Glomerular visceral epithelial cell (primary cell): ENCODE results near the gene HDLBP.
"Not testable (repeated sequence)": the region's sequence is repeated elsewhere in the genome, so short reads cannot be mapped to it uniquely, and the experiment has no call there.

Experiments used
- DNase-seq: peaks from one replicate; pipeline ENCODE4 v3.0.0-alpha.2; 2016; ENCODE audit errors: extremely low spot score

The HDLBP gene

DNA sequence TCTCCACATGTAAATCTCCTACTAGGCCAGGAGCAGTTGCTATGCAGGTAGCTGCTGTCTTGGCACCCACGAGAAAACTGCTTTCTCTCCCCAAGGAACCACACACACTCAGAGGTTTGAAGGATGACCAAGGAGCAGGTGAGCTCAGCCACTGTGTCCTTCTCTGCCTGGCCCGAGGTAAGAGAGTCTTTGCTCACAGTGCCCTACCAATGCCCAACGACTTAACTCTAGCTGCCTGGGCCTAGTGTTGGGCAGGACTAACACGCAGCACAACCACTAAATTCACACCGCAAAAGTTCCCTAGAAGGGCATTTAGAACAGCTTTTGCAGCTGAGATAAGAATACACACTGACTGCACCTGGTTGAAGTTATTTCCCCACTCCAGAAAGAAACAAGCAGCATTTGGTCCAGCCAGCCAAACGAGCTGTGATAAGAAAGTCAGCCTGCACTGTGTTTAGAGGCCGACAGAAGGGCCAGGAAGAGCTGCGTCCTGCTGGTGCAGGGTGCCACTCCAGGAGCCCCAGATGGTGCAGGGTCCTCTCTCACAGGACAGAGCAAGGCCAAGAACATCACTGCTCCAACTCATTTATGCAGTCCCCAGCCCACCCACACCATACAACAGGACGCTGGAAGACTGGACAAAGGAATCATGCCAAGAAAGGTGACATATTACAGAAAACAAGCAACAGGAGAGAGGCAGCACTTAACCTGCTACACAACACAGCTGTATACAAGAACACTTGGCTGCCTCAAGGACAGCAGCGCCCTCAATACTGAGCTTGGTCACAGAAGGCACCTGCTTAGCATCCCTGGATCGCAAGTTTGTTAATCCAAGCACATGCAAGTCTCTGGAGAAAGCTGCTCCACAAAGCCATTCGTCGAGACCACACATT lies 12.5 kb downstream of the HDLBP start:
- no peak for DNase-seq

DNA sequence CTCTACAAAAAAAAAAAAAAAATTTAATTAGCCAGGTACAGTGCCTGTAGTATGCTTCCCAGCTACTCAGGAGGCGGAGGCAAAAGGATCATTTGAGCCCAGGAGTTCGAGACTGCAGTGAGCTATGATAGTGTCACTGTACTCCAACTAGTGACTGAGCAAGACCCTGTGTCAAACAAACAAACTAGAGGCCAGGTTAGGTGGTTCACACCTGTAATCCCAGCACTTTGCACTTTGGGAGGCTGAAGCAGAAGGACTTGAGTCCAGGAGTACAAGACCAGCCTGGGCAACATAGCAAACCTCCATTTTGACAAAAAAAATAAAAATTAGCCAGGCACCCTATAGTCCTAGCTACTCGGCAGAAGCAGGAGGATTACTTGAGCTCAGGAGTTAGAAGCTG lies 13.4 kb downstream of the HDLBP start:
- DNase-seq = no peak

DNA sequence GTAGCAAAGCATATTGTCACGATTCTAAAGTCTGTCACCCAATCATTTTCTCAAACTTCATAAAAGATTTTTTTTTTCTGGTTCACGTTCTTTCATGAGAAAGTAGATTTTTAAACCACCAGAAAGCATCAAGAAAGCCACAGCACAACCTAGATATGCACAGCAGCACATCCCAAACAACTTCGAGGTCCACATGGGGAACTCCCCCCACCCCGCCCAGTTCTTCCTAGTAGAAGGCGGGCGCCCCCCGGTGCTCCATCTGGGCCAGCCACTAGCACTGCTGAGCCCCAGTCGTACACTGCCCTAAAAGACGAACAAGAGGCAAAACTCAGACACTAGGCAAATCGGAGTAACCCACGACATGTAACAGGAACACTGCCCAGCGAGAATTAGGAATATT lies 15.5 kb downstream of the HDLBP start:
- no peak for DNase-seq

DNA sequence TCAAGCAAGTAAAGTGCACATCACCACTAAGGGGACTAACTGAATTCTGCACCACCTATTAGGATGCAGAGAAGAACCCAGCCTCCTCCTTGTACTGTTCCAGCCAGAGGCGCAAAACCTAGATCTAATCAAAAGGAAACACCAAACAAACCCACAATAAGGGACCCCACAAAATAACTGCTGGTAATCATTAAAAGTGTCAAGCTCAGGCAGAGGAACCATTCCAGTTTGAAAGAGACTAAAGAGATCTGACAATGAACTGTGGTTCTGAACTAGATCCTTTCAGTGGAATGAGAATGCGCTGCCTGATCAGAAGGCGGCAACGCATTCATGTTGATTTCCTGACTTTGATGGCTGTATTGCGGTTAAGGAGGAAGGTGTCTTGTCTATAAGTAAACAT lies 16.8 kb downstream of the HDLBP start:
- no peak for DNase-seq

DNA sequence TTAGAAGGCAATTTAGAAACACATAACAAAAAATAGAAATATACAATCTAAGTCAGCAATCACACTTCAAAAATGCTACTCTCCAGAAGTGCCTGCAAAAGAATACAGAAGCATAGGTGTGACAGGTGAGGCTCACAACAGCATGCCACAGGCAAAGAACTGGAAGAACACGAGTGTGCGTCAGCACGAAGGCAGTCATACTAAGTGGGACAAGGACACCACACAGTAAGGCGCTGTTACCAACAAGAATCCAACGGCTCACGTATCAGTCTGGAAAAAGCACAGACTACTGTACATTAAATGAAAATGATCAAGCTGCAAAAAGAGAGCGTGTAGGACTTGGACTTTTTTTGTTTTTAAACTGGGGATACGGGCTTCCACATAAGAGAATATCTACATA lies 18.7 kb downstream of the HDLBP start:
- DNase-seq = no peak

DNA sequence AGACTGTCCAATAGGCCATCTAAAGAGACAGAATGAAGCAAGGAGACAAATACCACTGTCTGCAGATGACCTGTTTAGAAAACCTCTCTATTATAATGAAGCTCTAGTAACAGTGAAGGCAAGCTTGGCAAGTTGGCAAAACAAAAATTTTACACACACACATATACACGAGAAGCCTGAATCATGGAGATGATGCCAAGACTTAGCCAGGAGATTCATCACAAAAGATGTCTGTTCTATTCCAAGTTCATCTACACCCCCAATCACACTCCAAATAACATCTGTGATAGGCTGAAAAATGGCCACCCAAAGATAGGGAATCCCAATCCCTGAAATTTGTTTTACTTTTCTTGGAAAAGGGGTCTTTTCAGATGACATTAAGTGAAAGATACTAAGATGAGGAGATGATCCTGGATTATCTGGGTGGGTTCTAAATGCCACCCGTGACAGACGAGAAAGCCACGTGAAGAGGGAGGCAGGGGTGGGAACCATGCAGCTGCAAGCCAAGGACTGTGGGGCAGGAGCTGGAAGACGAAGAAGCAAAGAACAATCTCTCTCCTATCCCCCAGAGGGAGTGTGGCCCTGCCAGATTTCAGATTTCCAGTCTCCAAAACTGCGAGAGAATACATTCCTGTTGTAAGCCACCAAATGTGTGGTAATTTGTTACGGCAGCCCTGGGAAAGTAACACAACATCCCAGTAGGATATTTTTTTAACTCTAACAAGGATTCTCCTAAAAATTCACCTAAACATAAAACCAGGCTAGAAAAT lies 20.0 kb downstream of the HDLBP start:
- DNase-seq = no peak

DNA sequence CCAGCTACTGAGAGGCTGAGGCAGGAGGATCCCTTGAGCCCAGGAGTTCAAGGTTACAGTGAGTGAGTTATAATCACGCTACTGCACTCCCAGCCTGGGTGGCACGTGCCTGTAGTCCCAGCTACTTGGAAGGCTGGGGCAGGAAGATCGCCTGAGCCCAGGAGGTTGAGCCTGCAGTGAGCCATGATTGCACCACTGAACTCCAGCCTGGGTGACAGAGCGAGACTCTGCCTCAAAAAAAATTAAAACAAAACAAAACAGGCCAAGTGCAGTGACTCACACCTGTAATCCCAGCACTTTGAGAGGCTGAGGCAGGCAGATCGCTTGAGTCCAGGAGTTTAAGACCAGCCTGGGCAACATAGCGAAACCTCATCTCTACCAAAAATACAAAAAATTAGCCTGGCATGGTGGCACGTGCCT lies 22.1 kb downstream of the HDLBP start:
- DNase-seq = peak; percentile 78

DNA sequence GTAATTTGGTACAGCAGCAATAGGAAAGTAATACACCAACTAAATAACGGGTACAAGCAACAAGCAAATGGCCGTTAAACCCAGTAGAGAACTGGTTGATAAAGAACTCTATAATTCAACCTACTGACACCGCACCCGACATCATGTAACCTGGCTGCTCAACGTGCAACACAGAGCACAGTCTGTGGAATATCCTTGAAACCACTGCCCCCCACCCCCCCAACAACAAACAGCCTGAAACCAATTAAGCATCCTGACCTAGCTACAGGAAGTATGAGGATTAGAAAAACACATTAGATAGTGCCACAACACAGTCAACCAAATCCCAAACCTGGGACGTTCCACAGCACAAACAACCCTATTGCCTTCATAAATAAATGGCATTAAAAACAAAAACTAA lies 23.5 kb downstream of the HDLBP start:
- DNase-seq = no peak

DNA sequence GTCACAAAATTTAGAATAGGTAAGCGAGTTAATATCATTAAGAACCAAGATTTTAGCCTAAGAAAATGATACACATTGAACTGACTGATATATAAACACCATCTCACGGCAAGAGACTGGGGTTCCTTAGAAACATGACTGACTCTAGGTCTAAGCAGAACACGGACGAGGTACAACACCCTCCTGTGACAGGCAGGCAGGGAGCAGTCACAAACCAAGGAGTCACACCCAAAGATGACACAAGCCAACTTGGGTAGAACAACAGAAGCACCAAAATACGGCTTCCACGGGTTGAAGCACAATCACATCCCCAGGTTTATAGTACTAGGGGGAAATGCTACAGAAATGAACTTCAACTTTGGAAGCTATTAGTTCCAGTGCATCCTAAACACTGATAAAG lies 24.3 kb downstream of the HDLBP start:
- DNase-seq = no peak

DNA sequence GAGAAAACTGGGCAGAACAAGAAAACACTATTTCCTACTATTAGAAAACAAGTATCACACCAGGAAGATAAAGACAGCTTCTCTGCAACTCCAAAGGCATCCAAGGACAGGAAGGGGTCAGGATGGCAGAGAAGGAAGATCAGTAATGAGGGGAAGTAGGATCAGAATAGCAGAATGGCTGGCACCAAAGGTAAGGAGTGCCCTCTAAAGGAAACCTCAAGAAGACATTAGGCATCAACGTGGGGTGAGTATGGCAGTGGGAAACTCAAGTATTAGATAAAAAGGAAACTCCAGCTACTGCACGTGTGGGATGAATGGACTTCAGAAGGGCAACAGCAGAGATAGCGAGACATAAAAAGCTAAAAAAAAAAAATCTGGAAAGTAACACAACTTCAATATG lies 25.9 kb downstream of the HDLBP start:
- no peak for DNase-seq

DNA sequence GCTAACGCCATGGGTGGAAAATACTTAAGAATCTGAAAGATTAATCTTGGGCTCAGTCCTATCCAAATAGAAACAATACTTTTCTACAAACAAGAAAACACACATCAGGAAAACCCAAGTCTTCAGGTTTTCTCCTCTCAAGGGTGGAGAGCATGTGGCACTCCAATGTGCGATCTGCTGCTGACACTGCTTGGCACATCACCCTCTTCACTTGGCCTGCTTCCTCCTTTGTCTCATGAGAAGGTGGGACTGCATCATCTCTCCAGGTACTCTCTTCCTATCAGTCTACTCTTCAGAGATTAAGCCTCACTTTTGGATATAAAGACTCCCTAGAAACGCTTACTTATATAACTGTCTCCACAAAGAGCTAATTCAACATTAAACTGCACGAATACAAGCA lies 26.4 kb downstream of the HDLBP start:
- DNase-seq = no peak

DNA sequence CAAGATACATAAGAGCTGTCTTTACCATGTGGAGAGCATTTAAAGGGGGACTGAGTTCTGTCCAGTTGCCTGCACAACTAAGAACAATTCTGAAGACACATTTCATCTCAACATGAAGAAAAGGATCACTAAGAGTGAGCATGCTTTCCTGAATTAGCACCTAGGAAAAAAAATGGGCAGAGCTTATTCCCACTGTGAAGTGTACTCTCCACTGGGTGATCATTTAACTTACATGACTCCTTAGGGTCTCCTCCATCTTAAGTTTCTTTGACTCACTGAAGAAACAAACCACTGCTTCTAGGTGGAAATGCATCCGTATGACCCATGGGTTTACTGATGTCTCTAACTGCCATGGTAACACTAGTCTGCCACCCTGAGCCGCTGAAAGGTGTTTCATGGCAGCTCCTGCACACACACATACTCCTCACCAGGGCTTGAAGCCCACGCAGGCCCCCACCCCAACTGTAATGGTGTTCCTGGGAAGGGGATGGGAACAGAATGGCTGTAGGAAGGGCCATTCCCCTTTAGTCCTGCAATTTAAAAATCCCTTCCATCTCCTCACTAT lies 27.1 kb downstream of the HDLBP start:
- DNase-seq = no peak

DNA sequence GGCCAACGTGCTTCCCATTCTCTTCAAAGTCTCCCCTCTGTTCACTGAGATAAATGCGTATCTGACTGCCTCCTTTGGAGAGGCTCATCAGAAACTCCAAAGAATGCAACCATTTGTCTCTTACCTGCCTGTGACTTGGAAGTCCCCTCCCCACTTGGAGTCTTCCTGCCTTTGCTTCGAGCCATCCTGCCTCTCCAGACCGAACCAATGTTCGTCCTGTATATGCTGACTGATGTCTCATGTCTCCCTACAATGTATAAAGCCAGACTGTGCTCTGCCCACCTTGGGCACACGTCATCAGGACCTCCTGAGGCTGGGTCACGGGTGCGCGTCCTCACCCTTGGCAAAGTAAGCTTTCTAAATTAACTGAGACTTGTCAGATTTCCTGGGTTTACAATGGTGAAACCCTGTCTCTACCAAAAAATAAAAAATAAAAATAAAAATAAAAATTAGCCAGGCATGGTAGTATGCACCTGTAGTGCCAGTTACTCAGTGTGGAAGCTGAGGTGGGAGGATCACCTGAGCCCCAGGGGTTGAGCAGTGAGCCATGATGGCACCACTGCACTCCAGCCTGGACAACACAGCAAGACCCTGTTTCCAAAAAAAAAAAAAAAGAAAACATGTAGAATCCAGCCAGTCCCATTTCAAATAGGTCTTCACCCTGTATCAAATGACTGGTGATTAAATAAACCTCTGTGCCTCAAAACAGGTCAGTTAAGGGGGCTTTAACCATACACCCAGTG lies 29.0 kb downstream of the HDLBP start:
- DNase-seq = no peak

DNA sequence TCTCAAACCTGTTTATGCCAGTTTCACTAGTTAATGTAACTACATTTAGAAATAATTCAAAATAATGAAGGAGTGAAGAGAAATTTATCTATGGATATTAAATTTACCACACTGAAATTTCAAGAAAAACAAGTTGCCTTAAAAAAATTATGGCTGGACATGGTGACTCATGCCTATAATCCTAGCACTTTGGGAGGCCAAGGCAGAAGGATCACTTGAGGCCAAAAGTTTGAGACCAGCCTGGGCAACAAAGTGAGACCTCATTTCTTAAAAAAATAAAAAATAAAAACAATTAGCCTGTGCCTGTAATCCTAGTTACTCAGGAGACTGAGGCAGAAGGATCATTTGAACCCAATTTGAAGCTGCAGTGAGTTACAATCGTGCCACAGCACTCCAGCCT lies 29.9 kb downstream of the HDLBP start:
- no peak for DNase-seq

DNA sequence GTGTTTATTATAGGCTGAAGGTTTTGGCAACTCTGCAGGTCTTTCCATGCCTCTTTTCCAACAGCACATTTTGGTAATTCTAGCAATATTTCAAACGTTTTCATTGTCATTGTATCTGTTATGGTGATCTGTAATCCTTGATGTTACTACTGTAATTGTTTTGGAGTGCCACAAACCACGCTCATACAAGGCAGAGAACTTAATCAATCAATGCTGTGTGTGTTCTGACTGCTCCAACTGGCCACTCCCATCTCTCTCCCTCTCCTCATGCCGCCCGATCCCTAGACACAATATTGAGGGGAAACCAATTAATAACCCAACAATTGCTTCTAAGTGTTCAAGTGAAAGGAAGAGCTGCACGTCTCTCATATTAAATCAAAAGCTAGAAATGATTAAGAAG lies 32.9 kb downstream of the HDLBP start:
- no peak for DNase-seq

DNA sequence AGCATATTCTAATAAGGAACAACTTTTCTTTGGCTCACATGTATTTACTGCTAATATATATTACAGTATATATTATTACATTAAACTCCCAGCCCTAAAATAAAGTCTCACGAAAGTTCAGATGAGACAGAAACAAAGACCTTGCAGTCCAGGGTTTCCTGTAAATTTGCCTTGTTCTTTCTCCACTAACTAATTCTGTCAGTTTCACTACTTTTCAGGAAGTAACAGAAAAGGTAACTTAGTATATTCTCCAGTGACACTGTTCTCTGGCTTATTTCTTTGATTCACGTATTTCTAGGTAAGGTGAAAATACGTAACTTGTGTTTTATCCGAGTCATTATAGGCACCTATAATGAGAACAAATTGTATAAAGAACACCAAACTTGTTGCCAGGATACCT lies 35.2 kb downstream of the HDLBP start:
- no peak for DNase-seq

DNA sequence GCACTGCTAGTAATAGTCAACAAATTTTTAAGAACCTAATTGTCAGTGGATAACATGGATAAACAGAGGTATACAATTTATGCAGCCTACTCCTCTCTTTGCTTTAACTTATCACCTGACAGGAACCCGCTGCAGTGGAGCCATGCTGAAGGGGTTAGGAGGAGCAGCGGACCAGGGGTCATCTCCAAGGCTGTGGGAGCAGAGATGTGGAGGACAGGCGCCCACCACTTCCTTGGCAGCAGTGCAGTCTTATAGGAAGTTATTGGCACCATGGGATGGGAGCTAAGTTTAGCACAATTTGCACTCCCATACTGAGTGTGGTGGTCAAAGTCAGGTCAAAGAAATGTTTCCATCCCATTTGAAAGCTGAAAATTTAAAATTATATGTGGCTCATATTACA lies 35.6 kb downstream of the HDLBP start:
- no peak for DNase-seq

DNA sequence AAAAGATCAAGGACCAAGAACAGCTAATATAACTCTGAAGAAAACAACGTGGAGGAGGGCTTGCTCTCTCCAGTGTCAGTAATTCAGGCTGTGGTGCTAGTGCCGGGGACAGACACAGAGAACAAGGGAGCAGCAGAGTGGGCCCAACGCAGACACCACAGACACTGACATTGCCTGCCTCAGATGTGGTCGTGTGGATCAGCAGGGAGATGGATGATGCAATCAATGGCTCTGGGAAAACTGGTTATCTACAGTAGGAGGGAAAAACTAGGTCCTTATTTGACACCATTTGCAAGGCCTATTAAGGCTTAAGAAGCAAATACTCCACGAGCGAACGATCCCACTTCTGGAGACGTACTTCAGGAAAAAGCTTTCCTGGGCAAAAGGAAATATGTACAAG lies 36.1 kb downstream of the HDLBP start:
- DNase-seq = no peak

DNA sequence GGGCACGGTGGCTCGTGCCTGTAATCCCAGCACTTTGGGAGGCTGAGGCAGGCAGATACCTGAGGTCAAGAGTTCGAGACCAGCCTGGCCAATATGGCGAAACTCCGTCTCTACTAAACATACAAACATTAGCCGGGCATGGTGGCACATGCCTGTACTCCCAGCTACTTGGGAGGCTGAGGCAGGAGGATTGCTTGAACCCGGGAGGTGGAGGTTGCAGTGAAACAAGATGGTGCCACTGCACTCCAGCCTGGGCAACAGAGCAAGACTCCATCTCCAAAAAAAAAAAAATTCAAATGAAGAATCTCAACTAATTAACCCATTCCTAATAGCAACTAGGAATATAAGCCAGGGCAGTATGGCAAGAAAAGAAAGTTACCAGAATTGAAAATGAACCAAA lies 37.2 kb downstream of the HDLBP start:
- not testable (repeated sequence) for DNase-seq

DNA sequence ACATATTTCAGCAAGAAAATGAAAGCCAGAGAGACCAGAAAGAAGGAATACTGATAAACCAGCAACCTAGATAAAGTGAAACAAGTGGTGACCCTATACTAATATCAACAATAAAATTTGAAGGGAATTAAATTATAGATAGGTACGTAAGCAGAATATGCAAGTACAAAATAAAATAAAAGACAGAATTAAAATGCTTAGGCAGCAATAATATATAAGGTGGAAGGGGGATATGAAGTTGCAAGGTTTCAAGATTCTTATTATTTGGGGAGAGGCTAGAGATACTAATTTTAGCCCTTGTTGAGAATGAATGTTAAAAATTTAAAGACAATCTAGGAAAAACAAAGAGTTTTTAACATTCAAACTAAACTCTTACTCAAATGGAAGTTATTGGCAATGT lies 39.6 kb downstream of the HDLBP start:
- no peak for DNase-seq

DNA sequence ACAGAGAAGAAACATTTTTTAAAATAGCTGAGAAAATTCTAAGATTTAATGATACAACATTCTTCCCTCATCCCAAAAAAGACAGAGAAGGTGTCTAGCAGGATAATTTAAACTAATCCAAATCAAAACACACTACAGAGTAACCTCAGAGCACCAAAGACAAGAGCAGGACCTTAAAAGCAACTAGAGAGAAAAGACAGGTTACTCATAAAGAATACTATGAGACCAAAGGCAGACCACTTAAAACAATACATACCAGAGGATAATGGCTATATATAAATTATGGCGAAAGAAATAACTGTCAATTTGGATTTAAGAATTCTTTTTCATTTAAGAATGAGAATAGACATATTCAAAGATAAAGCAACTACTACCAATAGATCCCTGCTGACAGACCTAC lies 40.0 kb downstream of the HDLBP start:
- DNase-seq = no peak

DNA sequence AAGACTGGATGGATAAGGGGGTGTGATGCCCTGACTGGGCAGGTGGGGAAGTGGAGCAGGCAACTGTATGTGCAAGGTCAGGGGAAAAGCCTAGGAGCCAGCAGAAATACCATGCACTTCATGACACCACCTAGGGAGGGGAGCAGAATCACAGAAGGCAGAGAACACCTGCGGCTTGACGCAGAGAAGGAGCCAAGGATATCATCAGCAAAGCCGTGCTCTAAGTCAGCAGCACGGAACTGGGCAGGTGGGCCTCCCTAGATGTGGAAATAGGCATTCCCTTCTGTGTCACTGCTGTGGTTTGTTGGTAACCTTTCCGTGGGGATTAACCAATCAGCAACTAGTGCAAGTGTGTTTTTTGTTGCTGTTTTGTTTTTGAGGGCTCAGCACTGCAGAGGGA lies 41.3 kb downstream of the HDLBP start:
- DNase-seq = no peak
